AG09309 (cell line): ENCODE results near the gene DLG2.

Experiments used
- DNase-seq: peaks from one replicate; pipeline ENCODE4 v3.0.0-alpha.2; 2010; ENCODE audit warnings: low read depth
- H3K4me3 ChIP-seq: 2 replicates; pipeline ENCODE4 v1.5.1; 2011; ENCODE audit warnings: mild to moderate bottlenecking, low read depth, low read length, moderate library complexity; ENCODE audit not compliant: control insufficient read depth
- CTCF ChIP-seq: IDR thresholded peaks from 2 replicates; pipeline ENCODE4 v1.5.1; 2011; ENCODE audit warnings: mild to moderate bottlenecking, low read depth, low read length, inconsistent platforms; ENCODE audit not compliant: insufficient read depth, control insufficient read depth; ENCODE audit errors: missing control alignments

The DLG2 gene

GRCh38 chr11:84566671-84567070 lies 1060.5 kb downstream of the DLG2 start:
- no peak for DNase-seq
- no peak for TF ChIP-seq CTCF
- no peak overlapping the region for H3K4me3 ChIP-seq

- TF ChIP-seq CTCF, result no peak
- no peak overlapping the region for H3K4me3 ChIP-seq
- no peak for DNase-seq
These were observed 1062.3 kb downstream of the DLG2 start for GRCh38 chr11:84564867-84565184.

- H3K4me3 ChIP-seq, result no peak overlapping the region
- TF ChIP-seq CTCF, result peak; percentile 80
- no peak for DNase-seq
These were observed 1062.8 kb downstream of the DLG2 start for GRCh38 chr11:84564180-84564866.

GRCh38 chr11:84563356-84563755 lies 1063.8 kb downstream of the DLG2 start:
- H3K4me3 ChIP-seq, result no peak overlapping the region
- no peak for DNase-seq
- no peak for TF ChIP-seq CTCF

- no peak for TF ChIP-seq CTCF
- no peak for DNase-seq
- H3K4me3 ChIP-seq, result no peak overlapping the region
These were observed 1066.9 kb downstream of the DLG2 start for GRCh38 chr11:84560206-84560605.

- no peak overlapping the region for H3K4me3 ChIP-seq
- no peak for DNase-seq
- TF ChIP-seq CTCF, result peak; percentile 80
These were observed 1068.8 kb downstream of the DLG2 start for GRCh38 chr11:84558085-84558905.

GRCh38 chr11:84552791-84553190 lies 1074.4 kb downstream of the DLG2 start:
- no peak for TF ChIP-seq CTCF
- H3K4me3 ChIP-seq, result no peak overlapping the region
- no peak for DNase-seq
